Measurements from ENCODE around the gene CNOT6.

DNA sequence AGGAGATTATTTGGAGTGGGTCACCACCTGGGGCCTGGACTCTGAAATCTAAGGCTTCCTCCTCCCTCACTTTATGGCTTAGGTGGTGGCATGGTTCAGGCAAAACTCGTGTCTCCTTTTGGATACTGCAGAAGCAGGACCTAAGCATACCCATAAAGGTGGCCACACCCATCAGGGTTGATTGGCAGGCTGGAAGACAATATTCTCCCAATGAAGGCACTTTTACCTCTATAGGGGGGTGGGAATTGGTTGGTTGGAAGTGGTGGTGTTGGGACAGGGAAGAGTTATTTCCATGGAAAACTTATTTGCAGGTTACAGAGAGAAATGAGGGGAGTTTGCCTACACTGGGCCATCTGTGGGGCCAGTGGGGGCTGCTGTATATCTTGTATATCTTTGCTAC lies 39.7 kb downstream of the CNOT6 start:
- TF ChIP-seq, protein P1, sequence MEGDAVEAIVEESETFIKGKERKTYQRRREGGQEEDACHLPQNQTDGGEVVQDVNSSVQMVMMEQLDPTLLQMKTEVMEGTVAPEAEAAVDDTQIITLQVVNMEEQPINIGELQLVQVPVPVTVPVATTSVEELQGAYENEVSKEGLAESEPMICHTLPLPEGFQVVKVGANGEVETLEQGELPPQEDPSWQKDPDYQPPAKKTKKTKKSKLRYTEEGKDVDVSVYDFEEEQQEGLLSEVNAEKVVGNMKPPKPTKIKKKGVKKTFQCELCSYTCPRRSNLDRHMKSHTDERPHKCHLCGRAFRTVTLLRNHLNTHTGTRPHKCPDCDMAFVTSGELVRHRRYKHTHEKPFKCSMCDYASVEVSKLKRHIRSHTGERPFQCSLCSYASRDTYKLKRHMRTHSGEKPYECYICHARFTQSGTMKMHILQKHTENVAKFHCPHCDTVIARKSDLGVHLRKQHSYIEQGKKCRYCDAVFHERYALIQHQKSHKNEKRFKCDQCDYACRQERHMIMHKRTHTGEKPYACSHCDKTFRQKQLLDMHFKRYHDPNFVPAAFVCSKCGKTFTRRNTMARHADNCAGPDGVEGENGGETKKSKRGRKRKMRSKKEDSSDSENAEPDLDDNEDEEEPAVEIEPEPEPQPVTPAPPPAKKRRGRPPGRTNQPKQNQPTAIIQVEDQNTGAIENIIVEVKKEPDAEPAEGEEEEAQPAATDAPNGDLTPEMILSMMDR (IDR thresholded peaks at IDR 0.05 in 4 of 5, conservative IDR thresholded peaks at IDR 0.05 in 1 of 5): no peak
- no peak for TF ChIP-seq POLR2A (IDR thresholded peaks at IDR 0.05)
